K562 (cell line): ENCODE data around the gene OR14A16. TPM values are rescaled to one million over a fixed set of nuclear protein-coding genes. Genes with fewer than 3 reads are reported as not detected.
A peak's percentile ranks its signal among the peaks of the same experiment; 100 is the strongest.

Source experiments
- ATAC-seq: fragments of 200-7000 bp; cut with Tn5 transposase; 3 replicates; pipeline ENCODE4 v1.9.1; 2020; ENCODE audit warnings: moderate library complexity
- BruUV-seq: library from RNA; stranded (reverse); fragments of 400-500 nt; replicated peaks from 2 replicates; lab custom pipeline; 2021; lab: Mats Ljungman, UMichigan
- CTCF ChIA-PET: fragments of 300-600 bp; formaldehyde crosslinking; extraction: SDS; loops from one replicate; lab custom pipeline; 2021; ENCODE audit warnings: low intra/inter-chr PET ratio; lab: Yijun Ruan, JAX
- POLR2A ChIA-PET: fragments of 300-600, 350-650 bp; sonication (Branson Sonifier 250); formaldehyde crosslinking; extraction: SDS; loops from one replicate; lab custom pipeline; 2021; ENCODE audit warnings: antibody characterized with exemption, inconsistent platforms; lab: Yijun Ruan, JAX
- DNase-seq, 4 experiments: peaks; one replicate each; pipeline versions ENCODE4 v3.0.0 to v3.0.0-alpha.2; 2011 to 2018; ENCODE audit warnings: low spot score in 3 of 4, mixed read lengths in 3 of 4; ENCODE audit errors: extremely low read depth in 1 of 4
- FAIRE-seq: peaks from 2 replicates; lab custom pipeline; 2011; peaks lifted over from hg19 to GRCh38; lab: Jason Lieb, UNC
- H2AFZ ChIP-seq: 2 replicates; pipeline ENCODE4 v1.6.0; 2011; ENCODE audit warnings: low read depth, low read length, control low read depth, inconsistent platforms
- H3K27ac ChIP-seq: fragments of 200-600 bp; 3 replicates; pipeline ENCODE4 v1.8.0; 2011; ENCODE audit warnings: low read depth, mild to moderate bottlenecking, control low read depth, inconsistent platforms, low read length, moderate library complexity, mixed read lengths; ENCODE audit errors: extremely low read depth
- H3K27me3 ChIP-seq, 2 experiments: fragments of 300-600 bp in 1 of 2; 2 replicates in 1 of 2; 3 replicates in 1 of 2; pipeline versions ENCODE4 v1.6.0 to v1.8.0; 2011; ENCODE audit warnings: inconsistent platforms in 2 of 2, low read length in 2 of 2, mild to moderate bottlenecking in 1 of 2, mixed read lengths in 1 of 2, moderate library complexity in 1 of 2; ENCODE audit not compliant: control insufficient read depth in 2 of 2, insufficient read depth in 2 of 2
- H3K36me3 ChIP-seq: fragments of 300-600 bp; 3 replicates; pipeline ENCODE4 v1.8.0; 2011; ENCODE audit warnings: mild to moderate bottlenecking, low read length, inconsistent platforms; ENCODE audit not compliant: control insufficient read depth, insufficient read depth
- H3K4me1 ChIP-seq, 2 experiments: fragments of 200-600 bp in 1 of 2; replicated peaks in 1 of 2; 2 replicates in 1 of 2; 3 replicates in 1 of 2; pipeline versions ENCODE4 v1.5.1 to v1.8.0; 2011; ENCODE audit warnings: inconsistent platforms in 2 of 2, low read length in 2 of 2, mild to moderate bottlenecking in 1 of 2, mixed read lengths in 1 of 2, moderate library complexity in 1 of 2; ENCODE audit not compliant: control insufficient read depth in 2 of 2, insufficient read depth in 2 of 2
- H3K4me2 ChIP-seq: 2 replicates; pipeline ENCODE4 v1.6.1; 2011; ENCODE audit warnings: low read length, control low read depth, inconsistent platforms, mixed read lengths; ENCODE audit not compliant: insufficient read depth
- H3K4me3 ChIP-seq: fragments of 200-600 bp; sonication (generic), shearing (Covaris generic); 2 replicates; pipeline ENCODE4 v1.5.1; 2016; ENCODE audit warnings: control low read depth, inconsistent platforms
- H3K79me2 ChIP-seq: fragments of 200-600 bp; 3 replicates; pipeline ENCODE4 v1.8.0; 2011; ENCODE audit warnings: low read length, inconsistent platforms; ENCODE audit not compliant: control insufficient read depth, insufficient read depth
- H3K9ac ChIP-seq, 2 experiments: 2 replicates each; pipeline versions ENCODE4 v1.6.0 to v1.6.1; 2011; ENCODE audit warnings: low read depth in 2 of 2, low read length in 2 of 2, control low read depth in 1 of 2, inconsistent platforms in 1 of 2, mild to moderate bottlenecking in 1 of 2, mixed read lengths in 1 of 2; ENCODE audit not compliant: insufficient read depth in 1 of 2
- H3K9me1 ChIP-seq: one replicate; pipeline ENCODE4 v1.6.0; 2011; ENCODE audit warnings: inconsistent platforms, mild to moderate bottlenecking, low read length, moderate library complexity; ENCODE audit not compliant: control insufficient read depth, insufficient read depth
- H3K9me3 ChIP-seq: replicated peaks from 2 replicates; pipeline ENCODE4 v1.5.1; 2011; ENCODE audit warnings: low read depth, low read length, inconsistent platforms; ENCODE audit not compliant: control insufficient read depth, insufficient read depth
- H4K20me1 ChIP-seq: replicated peaks from 2 replicates; pipeline ENCODE4 v1.6.1; 2011; ENCODE audit warnings: low read length, inconsistent platforms, mixed read lengths; ENCODE audit not compliant: control insufficient read depth, insufficient read depth
- CBFB ChIP-seq: sonication (generic); formaldehyde crosslinking; IDR thresholded peaks from 2 replicates; pipeline ENCODE4 v1.4.0; 2020; ENCODE audit warnings: mild to moderate bottlenecking, missing genetic modification reagents
- DPF2 ChIP-seq: fragments of 450-650 bp; IDR thresholded peaks from 2 replicates; pipeline ENCODE4 v1.6.1; 2016
- FOXA1 ChIP-seq: fragments of 450-650 bp; IDR thresholded peaks from 2 replicates; pipeline ENCODE4 v1.6.1; 2016; ENCODE audit warnings: mild to moderate bottlenecking, borderline replicate concordance
- FOXA3 ChIP-seq, 2 experiments: fragments of 450-650 bp in 1 of 2; sonication (generic) in 1 of 2; formaldehyde crosslinking; IDR thresholded peaks in 1 of 2; conservative IDR thresholded peaks in 1 of 2; 2 replicates each; pipeline versions ENCODE4 v1.4.0 to v1.8.0; 2020 to 2022; ENCODE audit warnings: mild to moderate bottlenecking in 2 of 2, missing genetic modification reagents in 1 of 2
- GATA2 ChIP-seq: sonication (generic); formaldehyde crosslinking; IDR thresholded peaks from 2 replicates; pipeline ENCODE4 v1.4.0; 2020; ENCODE audit warnings: mild to moderate bottlenecking, missing genetic modification reagents
- LEF1 ChIP-seq: fragments of 450-650 bp; IDR thresholded peaks from 2 replicates; pipeline ENCODE4 v1.6.1; 2016; ENCODE audit warnings: mild to moderate bottlenecking
- MIER1 ChIP-seq: fragments of 450-650 bp; IDR thresholded peaks from 2 replicates; pipeline ENCODE4 v1.6.1; 2016; ENCODE audit warnings: antibody characterized with exemption, mild to moderate bottlenecking, low read depth
- MTA3 ChIP-seq: fragments of 450-650 bp; formaldehyde crosslinking; IDR thresholded peaks from 2 replicates; pipeline ENCODE4 v1.6.1; 2017; ENCODE audit warnings: mild to moderate bottlenecking, borderline replicate concordance
- NKRF ChIP-seq: fragments of 450-650 bp; IDR thresholded peaks from 2 replicates; pipeline ENCODE4 v1.6.1; 2016; ENCODE audit warnings: borderline replicate concordance
- RBFOX2 ChIP-seq: fragments of 200-400 bp; formaldehyde crosslinking; IDR thresholded peaks from 2 replicates; pipeline ENCODE4 v1.6.1; 2017; ENCODE audit warnings: low read depth, mild to moderate bottlenecking, low read length, moderate library complexity
- THAP7 ChIP-seq: fragments of 250-450 bp; sonication (Bioruptor Pico); IDR thresholded peaks from 2 replicates; pipeline ENCODE4 v1.5.0; 2021
- TOE1 ChIP-seq, 2 experiments: fragments of 450-650 bp in 1 of 2; sonication (generic) in 1 of 2; formaldehyde crosslinking in 1 of 2; IDR thresholded peaks; 2 replicates each; pipeline versions ENCODE4 v1.7.1 to v1.8.0; 2016 to 2022; ENCODE audit warnings: borderline replicate concordance in 2 of 2, mild to moderate bottlenecking in 2 of 2, antibody characterized with exemption in 1 of 2, inconsistent platforms in 1 of 2, low read depth in 1 of 2, missing genetic modification reagents in 1 of 2, moderate library complexity in 1 of 2
- XRCC5 ChIP-seq: fragments of 200-400 bp; formaldehyde crosslinking; IDR thresholded peaks from 2 replicates; pipeline ENCODE4 v1.6.1; 2017; ENCODE audit warnings: low read depth, mild to moderate bottlenecking, low read length
- ZNF175 ChIP-seq: fragments of 200-800 bp; sonication (Bioruptor generic); IDR thresholded peaks from 2 replicates; pipeline ENCODE4 v1.6.1; 2016; ENCODE audit warnings: low read depth, mild to moderate bottlenecking, missing genetic modification characterization, missing compliant biosample characterization
- ZNF212 ChIP-seq: fragments of 450-650 bp; formaldehyde crosslinking; IDR thresholded peaks from 2 replicates; pipeline ENCODE4 v1.4.0; 2020; ENCODE audit warnings: mild to moderate bottlenecking
- ZNF316 ChIP-seq: fragments of 450-650 bp; IDR thresholded peaks from 2 replicates; pipeline ENCODE4 v1.6.1; 2016
- ZNF584 ChIP-seq: fragments of 200-800 bp; sonication (Bioruptor generic); IDR thresholded peaks from 2 replicates; pipeline ENCODE4 v1.6.1; 2016; ENCODE audit warnings: low read depth, mild to moderate bottlenecking, missing genetic modification characterization, missing compliant biosample characterization
- ZSCAN32 ChIP-seq: fragments of 450-650 bp; formaldehyde crosslinking; IDR thresholded peaks from 2 replicates; pipeline ENCODE4 v1.4.0; 2020; ENCODE audit warnings: mild to moderate bottlenecking, moderate library complexity
- WGBS: fragments of 100-300 bp; shearing (Covaris generic); methylation state at CpG from one replicate; pipeline ENCODE4 v1.1.6; 2016; ENCODE audit warnings: low coverage, mixed read lengths; ENCODE audit not compliant: insufficient coverage; ENCODE audit errors: missing lambda C conversion rate; 5-methylcytosine and 5-hydroxymethylcytosine counted together
- in situ Hi-C: fragments of 300-500 bp; cut with MboI; formaldehyde crosslinking; loops from 4 replicates; pipeline ENCODE4 v1.15.0; 2018; ENCODE audit warnings: inconsistent platforms, mixed read lengths
- intact Hi-C: fragments of 100-400 bp; cut with micrococcal nuclease; formaldehyde crosslinking; loops from 2 replicates; pipeline ENCODE4 v1.14.2; 2022
- polyA plus RNA-seq, 8 experiments: library from polyadenylated mRNA; depleted of rRNA in 4 of 8; stranded (reverse) in 5 of 8; unstranded in 3 of 8; fragments of >200 nt; fragmentation: Nextera tagmentation in 2 of 8; fragmentation: Illumina TruSeq in 1 of 8; extraction: Ambion mirVana in 2 of 8; extraction: Trizol in 1 of 8; gene quantifications; 2 replicates each; pipeline versions ENCODE4 v1.2.1 to v1.2.3, GENCODE V29; 2011 to 2014; ENCODE audit warnings: inconsistent platforms in 1 of 8, missing spikeins in 1 of 8
- total RNA-seq, 7 experiments: library from RNA; depleted of rRNA in 6 of 7; stranded (reverse); fragments of >200 nt in 6 of 7; fragmentation: Illumina TruSeq in 2 of 7; extraction: Trizol in 2 of 7; gene quantifications; 2 replicates each; pipeline versions ENCODE4 v1.2.1 to v1.2.3, GENCODE V29; 2011 to 2021; ENCODE audit warnings: low replicate concordance in 1 of 7

Gene OR14A16
- total and polyA plus RNA-seq, 9 of the 15 experiments (the other 6 are each of a cell fraction or from before 2014, with no cell fraction given): not detected

GRCh38 chr1:247857985-247858619 lies 34.2 kb upstream of the OR14A16 start:
- WGBS: 2% methylated on average over 15 of the region's 15 CpGs
- H3K36me3 ChIP-seq: peaks cover 26% of the 10 kb centered on the region
- in situ Hi-C loops (no loop called here), intact Hi-C loops (loop anchor here (2.0 to 10.0 kb wide), 3 partner anchors 25 to 969 kb away; partner anchors contain the start of gene SH3BP5L)
- no peaks in the 10 kb centered on the region for H4K20me1 ChIP-seq
- H3K27me3 ChIP-seq: no peaks in the 10 kb centered on the region
- H3K79me2 ChIP-seq: peaks cover 33% of the 10 kb centered on the region
- H3K4me1 ChIP-seq: peaks cover 34 to 36% of the 10 kb centered on the region in 2 experiments
- BruUV-seq: TSS peak; percentile 43
- POLR2A ChIA-PET: interaction anchor here (0.6 to 2.1 kb wide), 9 partner anchors 8 to 1027 kb away, joined by 3 to 7 read pairs (median 4); no protein-coding TSS in a partner anchor
- peak overlapping the region; percentile 72 to 96 for H3K9ac ChIP-seq
- H2AFZ ChIP-seq: peak overlapping the region; percentile 94
- peak; percentile 0; the same call in 2 of the 3 replicates for ATAC-seq
- H3K27ac ChIP-seq: peak overlapping the region; percentile 88
- no peaks in the 10 kb centered on the region for H3K9me3 ChIP-seq
- peak overlapping the region; percentile 96 for H3K4me2 ChIP-seq
- FAIRE-seq: peak; percentile 48
- H3K9me1 ChIP-seq: no peaks in the 10 kb centered on the region
- peak overlapping the region; percentile 84 for H3K4me3 ChIP-seq
- no peak for DNase-seq
- CTCF ChIA-PET: interaction anchor here (1.7 kb wide), 1 partner anchor 546 kb away, joined by 7 read pairs; no protein-coding TSS in a partner anchor
- TF ChIP-seq ZNF175 (CRISPR knock-in tag) (no peak), ZSCAN32 (CRISPR knock-in tag) (no peak), MTA3 (no peak), GATA2 (no peak), MIER1 (0 out of 2 replicates have a peak, but pooled peaks have one; percentile 19), TOE1 (IDR thresholded peaks at IDR 0.05; ENCODE audit: borderline replicate concordance) (no peak), TOE1 (CRISPR knock-in tag; IDR thresholded peaks at IDR 0.05; ENCODE audit: borderline replicate concordance, low read depth) (no peak), CBFB (no peak), RBFOX2 (no peak), LEF1 (no peak), ZNF584 (CRISPR knock-in tag) (no peak), ZNF212 (CRISPR knock-in tag) (no peak), DPF2 (peak; percentile 29; the same call in 1 of the 2 replicates), FOXA1 (no peak), XRCC5 (peak; percentile 23; the same call in 1 of the 2 replicates), FOXA3 (CRISPR knock-in tag; conservative IDR thresholded peaks at IDR 0.05 in 1 of 2, IDR thresholded peaks at IDR 0.05 in 1 of 2) (0 out of 4 replicates have a peak, but pooled peaks have one; percentile 6 to 20), THAP7 (CRISPR knock-in tag) (0 out of 2 replicates have a peak, but pooled peaks have one; percentile 24), NKRF (peak; percentile 17; the same call in 1 of the 2 replicates), ZNF316 (0 out of 2 replicates have a peak, but pooled peaks have one; percentile 9)
